Measurements from ENCODE around the gene PRKCA. TPM values are rescaled to one million over a fixed set of nuclear protein-coding genes. Genes with fewer than 3 reads are reported as not detected.

Gene PRKCA
- total RNA-seq, 4 donors from 2014 or later: 9.8 to 25.6 (median 12.2) TPM

DNA sequence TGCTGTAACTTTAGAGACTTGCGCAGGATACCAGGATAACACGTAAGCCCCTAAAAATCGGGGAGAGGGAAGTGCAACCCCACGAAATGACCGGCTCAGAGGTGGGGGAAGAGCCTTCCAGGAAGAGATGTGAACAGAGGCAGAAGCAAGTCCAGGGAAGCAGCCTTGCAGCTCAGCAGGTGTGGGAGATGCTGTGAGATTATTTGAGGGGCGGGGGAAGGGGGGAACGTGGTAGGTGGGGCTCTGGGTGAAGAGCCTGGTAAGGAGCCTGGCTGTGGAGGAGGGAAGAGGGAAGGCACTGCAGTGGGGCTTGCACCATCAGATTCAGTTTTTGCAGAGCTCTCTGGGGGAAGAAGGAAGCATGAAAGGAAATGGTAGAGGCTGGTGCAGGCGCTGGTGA lies 437.1 kb downstream of the PRKCA start:
- no peak for TF ChIP-seq EP300 (IDR thresholded peaks at IDR 0.05)
- TF ChIP-seq POLR2A (IDR thresholded peaks at IDR 0.05): no peak
- TF ChIP-seq, protein P1, sequence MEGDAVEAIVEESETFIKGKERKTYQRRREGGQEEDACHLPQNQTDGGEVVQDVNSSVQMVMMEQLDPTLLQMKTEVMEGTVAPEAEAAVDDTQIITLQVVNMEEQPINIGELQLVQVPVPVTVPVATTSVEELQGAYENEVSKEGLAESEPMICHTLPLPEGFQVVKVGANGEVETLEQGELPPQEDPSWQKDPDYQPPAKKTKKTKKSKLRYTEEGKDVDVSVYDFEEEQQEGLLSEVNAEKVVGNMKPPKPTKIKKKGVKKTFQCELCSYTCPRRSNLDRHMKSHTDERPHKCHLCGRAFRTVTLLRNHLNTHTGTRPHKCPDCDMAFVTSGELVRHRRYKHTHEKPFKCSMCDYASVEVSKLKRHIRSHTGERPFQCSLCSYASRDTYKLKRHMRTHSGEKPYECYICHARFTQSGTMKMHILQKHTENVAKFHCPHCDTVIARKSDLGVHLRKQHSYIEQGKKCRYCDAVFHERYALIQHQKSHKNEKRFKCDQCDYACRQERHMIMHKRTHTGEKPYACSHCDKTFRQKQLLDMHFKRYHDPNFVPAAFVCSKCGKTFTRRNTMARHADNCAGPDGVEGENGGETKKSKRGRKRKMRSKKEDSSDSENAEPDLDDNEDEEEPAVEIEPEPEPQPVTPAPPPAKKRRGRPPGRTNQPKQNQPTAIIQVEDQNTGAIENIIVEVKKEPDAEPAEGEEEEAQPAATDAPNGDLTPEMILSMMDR (IDR thresholded peaks at IDR 0.05): no peak
- TF ChIP-seq POLR2AphosphoS5 (IDR thresholded peaks at IDR 0.05): no peak

DNA sequence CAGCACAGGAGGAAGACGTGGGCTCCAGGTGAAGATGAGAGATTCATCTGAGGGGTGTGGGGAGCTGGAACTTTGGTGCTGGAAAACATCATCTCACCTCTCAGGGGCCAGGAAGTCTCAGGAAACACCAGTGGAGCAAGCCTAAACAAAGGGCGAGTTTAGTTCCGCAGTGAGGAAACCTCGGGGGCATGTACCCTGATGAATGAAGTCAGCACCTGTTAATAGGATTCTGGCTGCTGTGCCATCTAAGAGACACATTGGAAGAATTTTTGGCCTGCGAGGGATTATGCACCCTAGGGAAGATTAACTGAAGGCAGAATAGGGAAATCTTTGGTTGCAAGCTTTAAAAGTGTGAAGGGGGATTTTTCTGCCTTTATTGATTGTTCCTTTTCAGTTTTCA lies 437.8 kb downstream of the PRKCA start:
- no peaks in the 10 kb centered on the region for H3K4me1 ChIP-seq
- H3K27me3 ChIP-seq: no peaks in the 10 kb centered on the region
- WGBS: 65% methylated on average over 5 of the region's 5 CpGs
- no peaks in the 10 kb centered on the region for H3K9me3 ChIP-seq
- TF ChIP-seq, protein P1 (IDR thresholded peaks at IDR 0.05): no peak
- TF ChIP-seq EP300 (IDR thresholded peaks at IDR 0.05) (no peak), POLR2A (IDR thresholded peaks at IDR 0.05) (no peak), POLR2AphosphoS5 (IDR thresholded peaks at IDR 0.05) (no peak)
- no peak overlapping the region for H3K4me3 ChIP-seq
- DNase-seq (ENCODE audit: low spot score in 2 of 2): no peak
- peaks cover 8% of the 10 kb centered on the region for H3K36me3 ChIP-seq
- no peak overlapping the region for H3K27ac ChIP-seq

More for the DNA sequence above, 437.1 kb downstream of the PRKCA start:
- WGBS: 81% methylated on average over 8 of the region's 8 CpGs
- H3K27ac ChIP-seq: no peak overlapping the region
- H3K4me1 ChIP-seq: no peaks in the 10 kb centered on the region
- DNase-seq (ENCODE audit: low spot score in 2 of 2): peak in 1 of 2 donors; percentile 21
- no peak overlapping the region for H3K4me3 ChIP-seq
- H3K9me3 ChIP-seq: no peaks in the 10 kb centered on the region
- no peaks in the 10 kb centered on the region for H3K27me3 ChIP-seq
- peaks cover 8% of the 10 kb centered on the region for H3K36me3 ChIP-seq

DNA sequence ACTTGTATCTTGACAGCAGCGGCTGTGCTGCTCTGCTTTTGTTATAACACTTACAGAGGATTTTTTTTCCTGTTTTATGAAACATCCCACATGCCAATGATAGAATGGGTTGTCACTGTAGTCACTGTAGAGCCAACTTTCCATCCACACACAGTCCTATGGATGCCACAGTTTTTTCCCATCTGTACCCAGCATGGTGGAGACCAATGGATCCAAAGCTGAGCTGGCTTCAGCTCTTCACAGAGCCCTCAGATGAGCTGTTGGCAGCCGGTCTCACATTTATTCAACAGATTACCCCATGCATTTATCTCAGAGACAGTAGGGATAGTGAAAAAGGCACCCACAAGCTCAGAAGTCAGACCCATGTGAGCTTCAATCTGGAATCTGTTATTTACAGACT lies 441.1 kb downstream of the PRKCA start:
- 87% methylated on average over 2 of the region's 2 CpGs for WGBS

DNA sequence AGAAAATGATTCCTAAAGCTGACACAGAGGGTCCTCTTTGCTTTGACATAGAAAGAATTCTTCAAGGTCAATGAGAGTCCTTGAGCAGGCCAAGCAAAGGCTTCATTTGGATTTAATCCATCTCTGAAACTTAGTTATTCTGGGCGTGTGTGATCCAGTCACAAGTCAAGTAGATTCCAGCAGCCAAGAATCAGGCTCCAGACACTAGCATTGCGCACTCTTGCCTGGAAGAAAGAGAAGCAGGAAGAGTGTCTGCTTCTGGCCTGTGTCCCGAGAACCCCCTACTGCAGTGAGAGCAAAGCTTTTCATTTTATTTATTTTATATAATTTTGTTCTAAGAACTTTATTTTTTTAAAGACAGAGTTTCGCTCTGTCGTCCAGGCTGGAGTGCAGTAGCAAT lies 444.3 kb downstream of the PRKCA start:
- DNase-seq (ENCODE audit: low spot score in 2 of 2): no peak
- Histone ChIP-seq H3K4me1 (no peaks in the 10 kb centered on the region), H3K36me3 (peaks cover 5% of the 10 kb centered on the region), H3K4me3 (no peak overlapping the region), H3K9me3 (no peaks in the 10 kb centered on the region), H3K27me3 (no peaks in the 10 kb centered on the region), H3K27ac (no peak overlapping the region)
- 81% methylated on average over 5 of the region's 5 CpGs for WGBS
- no peak for TF ChIP-seq EP300 (IDR thresholded peaks at IDR 0.05)
- TF ChIP-seq, protein P1 (IDR thresholded peaks at IDR 0.05): no peak
- TF ChIP-seq POLR2AphosphoS5 (IDR thresholded peaks at IDR 0.05): no peak
- no peak for TF ChIP-seq POLR2A (IDR thresholded peaks at IDR 0.05)

More for the DNA sequence above, 441.1 kb downstream of the PRKCA start:
- Histone ChIP-seq H3K9me3 (no peaks in the 10 kb centered on the region), H3K4me1 (no peaks in the 10 kb centered on the region), H3K4me3 (no peak overlapping the region), H3K27ac (no peak overlapping the region), H3K36me3 (peaks cover 5% of the 10 kb centered on the region), H3K27me3 (no peaks in the 10 kb centered on the region)
- DNase-seq (ENCODE audit: low spot score in 2 of 2): no peak
- TF ChIP-seq POLR2AphosphoS5 (IDR thresholded peaks at IDR 0.05): no peak
- TF ChIP-seq, protein P1 (IDR thresholded peaks at IDR 0.05): no peak
- no peak for TF ChIP-seq EP300 (IDR thresholded peaks at IDR 0.05)
- TF ChIP-seq POLR2A (IDR thresholded peaks at IDR 0.05): no peak

DNA sequence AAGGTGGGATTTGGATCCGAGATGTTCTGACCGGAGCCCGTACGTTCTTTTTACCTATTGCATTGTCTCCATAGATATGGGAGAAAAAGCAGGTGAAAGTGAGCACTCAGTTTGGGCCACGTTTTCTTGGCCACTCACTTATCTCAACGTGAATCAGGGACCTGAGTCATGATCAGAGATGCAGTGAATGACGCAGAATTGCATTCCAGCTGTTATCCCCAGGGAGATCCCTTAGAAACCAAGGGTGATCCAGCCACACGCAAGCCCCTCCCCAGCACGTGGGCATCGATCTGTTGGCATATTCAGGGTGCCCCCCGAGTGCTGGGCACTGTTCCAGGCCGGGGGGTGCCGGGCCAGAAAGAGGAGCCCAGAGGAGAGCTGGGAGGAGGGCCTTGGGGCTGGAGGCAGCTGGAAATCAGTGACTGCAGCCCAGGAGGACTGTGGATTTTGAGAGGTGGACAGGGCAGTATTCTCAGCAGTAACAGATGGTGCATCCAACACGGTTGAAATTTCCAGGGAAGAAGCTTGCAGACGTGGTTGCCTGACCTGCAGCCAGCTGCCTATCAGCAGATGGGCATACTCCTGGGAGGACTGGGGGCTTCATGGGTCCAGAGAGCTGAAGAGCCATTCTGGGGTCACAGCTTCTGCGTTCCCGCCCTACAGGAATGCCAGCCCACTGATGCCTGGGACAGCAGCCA lies 445.3 kb downstream of the PRKCA start:
- Histone ChIP-seq H3K36me3 (peaks cover 1% of the 10 kb centered on the region), H3K27me3 (no peaks in the 10 kb centered on the region), H3K27ac (no peak overlapping the region), H3K4me3 (no peak overlapping the region), H3K4me1 (no peaks in the 10 kb centered on the region), H3K9me3 (no peaks in the 10 kb centered on the region)
- TF ChIP-seq POLR2A (IDR thresholded peaks at IDR 0.05): no peak
- no peak for TF ChIP-seq POLR2AphosphoS5 (IDR thresholded peaks at IDR 0.05)
- TF ChIP-seq EP300 (IDR thresholded peaks at IDR 0.05): no peak
- TF ChIP-seq, protein P1 (IDR thresholded peaks at IDR 0.05): no peak
- DNase-seq (ENCODE audit: low spot score in 2 of 2): peak in 1 of 2 donors; percentile 37
- 89% methylated on average over 14 of the region's 17 CpGs for WGBS

Measured in suprapubic skin (tissue), 4 donors.